Measurements from ENCODE around the gene CLCN4.

CLCN4 gene

DNA sequence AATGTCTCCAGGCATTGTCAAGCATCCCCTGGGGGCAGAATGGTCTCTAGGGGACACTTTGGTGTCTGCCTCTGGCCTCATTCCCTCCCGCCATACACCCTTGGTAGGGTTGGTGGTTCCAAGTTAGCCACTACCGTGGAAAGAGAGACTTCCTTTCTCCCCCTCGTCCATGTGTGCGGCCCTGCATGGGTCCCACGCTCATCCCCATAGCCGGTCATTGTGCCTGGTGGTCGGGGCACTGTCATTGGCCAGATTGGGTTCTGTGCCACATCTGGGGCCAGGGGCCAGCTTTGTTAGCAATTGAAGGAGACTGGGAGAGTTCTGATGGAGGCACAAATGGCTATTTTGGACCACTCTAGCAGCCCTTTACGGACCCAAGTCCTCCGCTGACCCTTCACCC lies 17.3 kb downstream of the CLCN4 start:
- H3K36me3 ChIP-seq (ENCODE audit: control insufficient read depth, insufficient read depth, low read length) = no peaks in the 10 kb centered on the region
- no peak overlapping the region for H3K9ac ChIP-seq (ENCODE audit: low read length)
- no peaks in the 10 kb centered on the region for H3K4me1 ChIP-seq (ENCODE audit: control insufficient read depth, insufficient read depth, low read length)
- no peak overlapping the region for H3K27ac ChIP-seq (ENCODE audit: low read depth, low read length)
- H3K4me3 ChIP-seq (ENCODE audit: low read length) = no peak overlapping the region
- peaks cover 3% of the 10 kb centered on the region for H3K27me3 ChIP-seq (ENCODE audit: control insufficient read depth, insufficient read depth, low read length)

DNA sequence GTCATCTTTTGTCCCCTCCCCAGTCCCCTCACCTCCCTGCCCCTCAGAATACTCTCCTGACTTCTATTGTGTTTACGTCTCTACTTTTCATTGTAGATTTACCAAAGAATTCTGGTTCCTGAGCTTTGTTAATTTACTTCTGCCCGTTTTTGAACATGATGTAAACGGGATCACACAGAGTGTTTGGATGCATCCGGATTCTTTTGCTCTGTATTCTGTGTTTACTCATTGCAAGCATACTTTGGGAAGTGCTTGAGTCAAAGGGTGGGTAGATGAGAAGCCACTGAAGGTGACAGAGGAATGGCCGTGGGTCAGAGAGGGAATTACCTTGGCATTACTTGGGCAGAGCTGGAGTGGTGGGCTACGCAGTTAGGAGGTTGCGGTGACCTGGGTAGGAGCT lies 18.0 kb downstream of the CLCN4 start:
- no peak overlapping the region for H3K9ac ChIP-seq (ENCODE audit: low read length)
- H3K36me3 ChIP-seq (ENCODE audit: control insufficient read depth, insufficient read depth, low read length) = no peaks in the 10 kb centered on the region
- H3K27me3 ChIP-seq (ENCODE audit: control insufficient read depth, insufficient read depth, low read length) = peaks cover 3% of the 10 kb centered on the region
- no peak overlapping the region for H3K27ac ChIP-seq (ENCODE audit: low read depth, low read length)
- H3K4me3 ChIP-seq (ENCODE audit: low read length) = no peak overlapping the region
- no peaks in the 10 kb centered on the region for H3K4me1 ChIP-seq (ENCODE audit: control insufficient read depth, insufficient read depth, low read length)

DNA sequence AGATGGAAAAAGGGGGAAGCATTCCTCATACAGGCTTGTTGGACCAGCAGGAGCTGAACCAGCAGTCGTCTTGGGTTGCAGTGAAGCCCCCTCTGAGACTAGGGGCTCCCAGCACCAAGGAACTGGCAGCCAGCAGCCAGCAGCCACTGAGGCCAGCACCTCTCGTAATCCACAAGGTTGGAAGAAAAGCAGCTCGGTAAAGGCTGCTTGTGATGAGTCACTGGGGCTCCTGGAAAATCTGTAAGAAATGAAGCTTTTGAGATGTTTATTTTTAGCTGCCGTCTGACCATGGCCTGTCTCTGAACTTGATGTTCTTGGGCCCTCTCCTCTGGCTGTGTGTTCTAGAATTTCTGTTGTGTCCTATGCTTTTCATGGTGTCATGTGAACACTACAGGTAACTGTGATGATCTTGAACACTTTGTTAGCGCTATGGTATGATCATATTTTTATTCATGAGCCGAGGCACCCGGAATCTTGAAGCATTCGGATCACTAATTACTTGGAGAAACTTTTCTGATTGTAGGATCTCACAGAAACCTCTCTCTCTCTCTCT lies 18.6 kb downstream of the CLCN4 start:
- peaks cover 3% of the 10 kb centered on the region for H3K27me3 ChIP-seq (ENCODE audit: control insufficient read depth, insufficient read depth, low read length)
- no peak overlapping the region for H3K4me3 ChIP-seq (ENCODE audit: low read length)
- H3K27ac ChIP-seq (ENCODE audit: low read depth, low read length) = no peak overlapping the region
- no peaks in the 10 kb centered on the region for H3K4me1 ChIP-seq (ENCODE audit: control insufficient read depth, insufficient read depth, low read length)
- no peaks in the 10 kb centered on the region for H3K36me3 ChIP-seq (ENCODE audit: control insufficient read depth, insufficient read depth, low read length)
- H3K9ac ChIP-seq (ENCODE audit: low read length) = no peak overlapping the region

DNA sequence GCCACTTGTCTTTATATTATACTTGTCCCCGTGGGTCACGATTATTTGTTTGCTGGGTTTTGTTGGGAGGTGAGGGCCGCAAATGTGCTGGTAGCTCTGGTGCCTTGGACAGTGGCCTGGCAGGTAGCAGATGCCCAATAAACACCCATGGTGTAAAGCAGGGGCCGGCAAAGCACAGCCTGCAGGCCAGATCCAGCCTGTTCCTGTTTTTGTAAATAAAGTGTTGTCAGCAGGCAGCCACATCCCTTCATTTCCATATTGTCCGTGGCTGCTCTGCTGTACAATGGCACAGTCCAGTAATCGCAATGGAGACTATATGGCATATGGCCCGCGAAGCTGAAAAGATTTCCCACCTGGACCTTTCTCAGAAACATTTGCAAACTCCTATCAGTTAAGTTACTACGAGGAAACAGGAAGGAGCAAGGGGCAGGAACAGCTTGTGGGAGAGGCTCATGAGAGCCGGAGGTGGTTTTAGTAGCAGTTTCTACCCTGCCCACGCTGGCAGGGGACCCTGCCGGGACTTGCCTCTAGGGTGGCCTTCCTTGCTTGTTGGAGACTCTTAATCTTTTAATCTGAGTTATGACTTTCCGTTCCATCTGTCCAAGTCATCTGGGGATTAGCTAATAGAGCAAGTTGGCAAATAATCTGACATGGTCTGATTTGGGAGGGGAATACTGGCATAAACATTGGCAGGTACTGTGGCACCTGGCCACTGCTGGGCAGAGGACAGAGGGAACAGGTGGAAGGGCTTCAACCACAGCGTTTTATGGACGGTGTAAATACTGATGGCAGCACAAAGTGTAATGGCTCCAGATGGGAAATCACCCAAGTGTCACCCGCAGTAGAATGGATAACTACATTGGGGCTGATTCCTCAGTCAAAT lies 19.6 kb downstream of the CLCN4 start:
- Histone ChIP-seq H3K27me3 (ENCODE audit: control insufficient read depth, insufficient read depth, low read length) (peaks cover 3% of the 10 kb centered on the region), H3K4me3 (ENCODE audit: low read length) (no peak overlapping the region), H3K36me3 (ENCODE audit: control insufficient read depth, insufficient read depth, low read length) (no peaks in the 10 kb centered on the region), H3K9ac (ENCODE audit: low read length) (no peak overlapping the region), H3K27ac (ENCODE audit: low read depth, low read length) (no peak overlapping the region), H3K4me1 (ENCODE audit: control insufficient read depth, insufficient read depth, low read length) (no peaks in the 10 kb centered on the region)

DNA sequence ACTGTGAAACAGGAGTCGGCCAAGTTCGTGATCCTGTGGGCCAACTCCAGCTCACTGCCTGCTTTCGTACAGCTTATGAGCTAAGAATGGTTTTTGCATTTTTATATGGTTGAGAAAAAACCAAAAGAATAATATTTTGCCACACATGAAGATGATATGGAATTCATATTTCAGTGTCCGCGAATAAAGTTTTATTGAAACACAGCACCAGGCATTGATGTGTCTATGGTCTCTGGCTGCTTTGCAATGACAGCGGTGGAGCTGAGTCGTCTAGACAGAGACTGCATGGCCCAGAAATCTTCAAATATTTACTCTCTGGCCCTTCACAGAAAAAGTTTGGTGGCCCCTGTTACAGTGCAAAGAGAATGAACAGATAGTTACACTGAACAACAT lies 20.2 kb downstream of the CLCN4 start:
- Histone ChIP-seq H3K4me1 (ENCODE audit: control insufficient read depth, insufficient read depth, low read length) (no peaks in the 10 kb centered on the region), H3K27ac (ENCODE audit: low read depth, low read length) (no peak overlapping the region), H3K36me3 (ENCODE audit: control insufficient read depth, insufficient read depth, low read length) (no peaks in the 10 kb centered on the region), H3K4me3 (ENCODE audit: low read length) (no peak overlapping the region), H3K27me3 (ENCODE audit: control insufficient read depth, insufficient read depth, low read length) (peaks cover 3% of the 10 kb centered on the region), H3K9ac (ENCODE audit: low read length) (no peak overlapping the region)

DNA sequence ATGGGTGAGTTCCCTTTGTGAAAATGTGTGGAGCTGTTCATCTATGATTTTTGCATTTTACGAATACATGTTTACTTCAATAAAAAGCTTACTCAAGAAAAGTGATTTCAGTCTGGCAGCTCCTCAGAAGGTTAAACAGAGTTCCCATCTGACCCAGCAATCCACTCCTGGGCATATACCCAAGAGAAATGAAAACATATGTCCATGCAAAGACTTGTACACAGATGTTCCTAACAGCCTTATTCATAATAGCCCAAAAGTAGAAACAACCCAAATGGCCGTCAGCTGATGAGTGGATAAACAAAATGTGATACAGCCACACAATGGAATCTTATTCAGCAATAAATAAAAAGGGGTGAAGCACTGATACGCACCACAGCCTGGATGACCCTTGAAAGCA lies 20.8 kb downstream of the CLCN4 start:
- peaks cover 3% of the 10 kb centered on the region for H3K27me3 ChIP-seq (ENCODE audit: control insufficient read depth, insufficient read depth, low read length)
- no peak overlapping the region for H3K4me3 ChIP-seq (ENCODE audit: low read length)
- H3K9ac ChIP-seq (ENCODE audit: low read length) = no peak overlapping the region
- no peak overlapping the region for H3K27ac ChIP-seq (ENCODE audit: low read depth, low read length)
- H3K36me3 ChIP-seq (ENCODE audit: control insufficient read depth, insufficient read depth, low read length) = no peaks in the 10 kb centered on the region
- H3K4me1 ChIP-seq (ENCODE audit: control insufficient read depth, insufficient read depth, low read length) = no peaks in the 10 kb centered on the region

DNA sequence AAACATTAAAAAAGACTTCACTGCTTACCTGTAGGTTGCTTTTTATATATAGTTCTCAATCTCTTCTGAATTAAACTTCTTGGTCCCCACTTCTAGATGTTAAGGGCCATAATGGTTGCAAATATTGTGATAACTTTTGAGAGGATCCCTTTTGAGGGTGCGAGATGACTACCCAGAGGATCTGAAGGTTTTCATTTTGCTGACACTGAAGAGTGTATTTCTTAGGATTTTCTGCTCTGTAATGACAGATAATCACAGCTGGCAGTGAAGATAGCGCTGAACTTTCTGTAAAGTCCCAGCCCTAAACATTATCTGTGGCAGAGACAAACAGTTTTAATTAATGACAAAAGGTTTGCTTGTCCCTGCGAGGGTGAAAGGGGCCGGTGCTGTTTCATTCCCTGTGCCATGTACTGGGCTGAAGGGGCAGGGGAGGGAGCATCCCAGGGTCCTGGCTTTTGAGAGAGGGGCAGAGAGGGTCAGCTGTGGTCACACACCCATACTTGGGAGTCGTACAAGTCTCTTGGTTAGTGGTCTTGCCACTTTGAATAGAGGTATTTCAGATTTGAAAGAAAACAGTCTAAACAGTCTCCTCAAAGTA lies 22.2 kb downstream of the CLCN4 start:
- H3K27me3 ChIP-seq (ENCODE audit: control insufficient read depth, insufficient read depth, low read length) = peaks cover 3% of the 10 kb centered on the region
- no peak overlapping the region for H3K4me3 ChIP-seq (ENCODE audit: low read length)
- no peaks in the 10 kb centered on the region for H3K36me3 ChIP-seq (ENCODE audit: control insufficient read depth, insufficient read depth, low read length)
- H3K27ac ChIP-seq (ENCODE audit: low read depth, low read length) = no peak overlapping the region
- H3K4me1 ChIP-seq (ENCODE audit: control insufficient read depth, insufficient read depth, low read length) = no peaks in the 10 kb centered on the region
- H3K9ac ChIP-seq (ENCODE audit: low read length) = no peak overlapping the region

DNA sequence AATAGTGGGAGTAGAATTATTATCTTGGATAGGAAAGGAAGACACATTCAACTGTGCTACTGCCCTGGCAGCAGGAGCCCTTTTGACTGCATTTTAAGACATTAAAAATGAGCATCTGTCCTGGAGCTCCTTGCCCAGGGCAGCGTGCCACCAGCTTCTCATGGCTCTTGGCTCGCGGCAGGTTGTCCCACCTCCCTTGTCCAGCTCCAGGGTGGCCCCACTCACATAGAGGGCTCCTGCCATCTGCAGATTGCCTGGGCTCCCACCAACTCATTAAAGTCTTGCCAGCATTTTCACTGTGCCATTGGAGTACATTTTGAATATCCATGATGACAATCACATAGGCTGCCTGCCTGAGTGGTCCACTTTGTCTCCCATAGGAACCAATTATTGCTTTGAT lies 27.0 kb downstream of the CLCN4 start:
- H3K9ac ChIP-seq (ENCODE audit: low read length) = no peak overlapping the region
- no peaks in the 10 kb centered on the region for H3K4me1 ChIP-seq (ENCODE audit: control insufficient read depth, insufficient read depth, low read length)
- no peak overlapping the region for H3K4me3 ChIP-seq (ENCODE audit: low read length)
- no peaks in the 10 kb centered on the region for H3K36me3 ChIP-seq (ENCODE audit: control insufficient read depth, insufficient read depth, low read length)
- no peak overlapping the region for H3K27ac ChIP-seq (ENCODE audit: low read depth, low read length)
- peaks cover 2% of the 10 kb centered on the region for H3K27me3 ChIP-seq (ENCODE audit: control insufficient read depth, insufficient read depth, low read length)

DNA sequence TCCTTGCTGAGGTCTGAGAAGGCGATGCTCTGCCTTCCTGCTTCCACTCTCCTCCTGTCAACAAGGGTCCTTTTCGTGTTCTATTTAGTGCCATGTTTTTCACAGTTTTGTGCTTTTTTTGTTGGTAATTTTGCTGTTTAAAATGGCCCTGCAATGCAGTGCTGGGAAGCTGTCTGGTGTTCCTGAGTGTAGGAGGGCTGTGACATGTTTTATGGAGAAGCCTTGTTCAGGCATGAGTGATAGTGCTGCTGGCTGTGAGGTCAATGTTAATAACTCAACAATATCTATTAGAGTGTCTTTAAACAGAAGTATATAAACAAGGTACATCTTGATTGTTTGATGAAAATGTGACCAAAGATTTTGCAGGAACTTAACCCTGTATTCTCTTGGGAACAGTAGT lies 27.6 kb downstream of the CLCN4 start:
- no peak overlapping the region for H3K9ac ChIP-seq (ENCODE audit: low read length)
- peaks cover 2% of the 10 kb centered on the region for H3K27me3 ChIP-seq (ENCODE audit: control insufficient read depth, insufficient read depth, low read length)
- H3K27ac ChIP-seq (ENCODE audit: low read depth, low read length) = no peak overlapping the region
- H3K4me3 ChIP-seq (ENCODE audit: low read length) = no peak overlapping the region
- no peaks in the 10 kb centered on the region for H3K4me1 ChIP-seq (ENCODE audit: control insufficient read depth, insufficient read depth, low read length)
- no peaks in the 10 kb centered on the region for H3K36me3 ChIP-seq (ENCODE audit: control insufficient read depth, insufficient read depth, low read length)

DNA sequence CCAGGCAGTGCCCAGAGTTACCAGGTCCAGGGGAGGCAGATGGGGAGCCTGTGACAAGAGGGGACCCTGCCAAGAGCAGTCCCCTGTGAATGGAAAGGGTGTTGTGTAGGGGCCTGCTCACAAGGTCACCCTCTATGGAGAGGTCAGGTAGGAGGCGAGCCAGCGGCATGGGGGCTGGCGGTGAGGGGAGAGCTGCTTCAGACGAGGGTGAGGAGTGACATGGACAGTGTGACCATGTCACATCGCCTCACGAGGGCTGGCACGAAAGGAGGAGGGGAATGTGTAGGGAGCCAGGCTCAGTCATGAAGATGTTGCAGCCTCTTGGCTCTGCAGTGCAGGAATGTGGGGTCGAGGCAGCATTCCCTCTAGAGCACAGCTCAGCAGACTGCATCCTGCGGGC lies 29.6 kb downstream of the CLCN4 start:
- H3K4me3 ChIP-seq (ENCODE audit: low read length) = no peak overlapping the region
- no peaks in the 10 kb centered on the region for H3K36me3 ChIP-seq (ENCODE audit: control insufficient read depth, insufficient read depth, low read length)
- H3K9ac ChIP-seq (ENCODE audit: low read length) = no peak overlapping the region
- H3K27me3 ChIP-seq (ENCODE audit: control insufficient read depth, insufficient read depth, low read length) = peaks cover 2% of the 10 kb centered on the region
- H3K4me1 ChIP-seq (ENCODE audit: control insufficient read depth, insufficient read depth, low read length) = no peaks in the 10 kb centered on the region
- H3K27ac ChIP-seq (ENCODE audit: low read depth, low read length) = no peak overlapping the region

DNA sequence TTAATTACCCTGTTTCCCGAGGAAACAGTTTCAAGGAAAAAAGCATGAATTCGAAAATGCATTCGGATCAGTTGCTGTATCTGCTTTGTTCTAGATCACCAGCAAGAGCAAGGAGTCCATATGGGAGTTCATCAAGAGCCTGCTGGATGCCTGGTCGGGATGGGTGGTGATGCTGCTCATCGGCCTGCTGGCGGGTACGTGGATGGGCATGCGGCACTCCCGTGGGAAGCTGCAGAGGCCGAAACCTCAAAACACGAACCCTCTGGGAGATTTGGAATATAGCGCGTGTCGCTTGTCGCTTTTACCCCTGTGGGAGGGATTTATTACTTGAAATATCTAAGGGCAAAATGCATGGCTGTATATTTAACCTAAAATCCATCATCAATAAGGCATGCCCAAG lies 30.6 kb downstream of the CLCN4 start:
- H3K27ac ChIP-seq (ENCODE audit: low read depth, low read length) = no peak overlapping the region
- no peak overlapping the region for H3K9ac ChIP-seq (ENCODE audit: low read length)
- no peaks in the 10 kb centered on the region for H3K4me1 ChIP-seq (ENCODE audit: control insufficient read depth, insufficient read depth, low read length)
- H3K27me3 ChIP-seq (ENCODE audit: control insufficient read depth, insufficient read depth, low read length) = peaks cover 2% of the 10 kb centered on the region
- no peak overlapping the region for H3K4me3 ChIP-seq (ENCODE audit: low read length)
- no peaks in the 10 kb centered on the region for H3K36me3 ChIP-seq (ENCODE audit: control insufficient read depth, insufficient read depth, low read length)

DNA sequence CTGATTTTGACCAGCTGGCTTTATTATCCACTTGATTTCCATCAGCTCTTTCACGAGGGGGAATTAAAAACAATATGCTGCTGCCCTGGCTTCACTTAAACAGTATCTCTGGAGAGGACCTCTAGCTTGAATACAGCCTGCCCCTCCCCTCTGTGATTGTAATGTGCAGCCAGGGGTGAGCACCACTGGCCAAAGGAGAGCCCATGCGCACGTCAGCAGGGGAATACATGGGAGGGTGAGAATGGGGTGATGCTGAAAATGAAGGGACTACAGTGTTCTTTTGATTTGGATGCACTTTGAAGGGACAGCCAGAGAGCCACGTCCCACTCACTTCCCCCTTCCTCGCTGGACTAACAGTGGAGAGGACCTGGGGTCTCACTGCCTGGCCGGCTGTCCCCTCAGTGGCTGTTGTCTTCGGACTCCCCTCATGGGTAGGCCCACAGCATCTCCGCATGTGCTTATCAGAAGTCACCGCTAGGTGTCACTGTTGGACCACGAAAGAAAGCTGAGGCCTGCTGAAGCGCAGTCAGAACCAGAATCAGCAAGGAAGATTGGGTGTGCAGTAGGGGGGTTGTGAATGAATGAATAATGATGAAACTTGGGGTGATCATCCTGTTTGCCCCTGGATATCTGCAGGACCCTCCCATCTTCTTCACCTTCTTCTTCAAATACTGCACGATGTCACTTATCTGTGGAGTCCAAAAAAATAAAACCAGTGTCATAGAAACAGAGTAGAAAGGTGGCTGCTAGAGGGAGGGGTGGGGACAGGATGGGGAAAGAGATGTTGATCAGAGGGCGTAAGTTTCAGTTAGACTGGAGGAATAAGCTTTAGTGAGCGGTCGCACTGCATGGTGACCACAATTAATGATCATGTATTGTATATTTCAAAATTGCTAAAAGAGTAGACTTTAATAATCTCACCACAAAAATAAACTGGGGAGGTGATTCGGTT lies 32.8 kb downstream of the CLCN4 start:
- no peak overlapping the region for H3K27ac ChIP-seq (ENCODE audit: low read depth, low read length)
- no peak overlapping the region for H3K9ac ChIP-seq (ENCODE audit: low read length)

More for the DNA sequence above, 32.8 kb downstream of the CLCN4 start:
- no peaks in the 10 kb centered on the region for H3K4me1 ChIP-seq (ENCODE audit: control insufficient read depth, insufficient read depth, low read length)
- H3K27me3 ChIP-seq (ENCODE audit: control insufficient read depth, insufficient read depth, low read length) = peaks cover 2% of the 10 kb centered on the region
- H3K36me3 ChIP-seq (ENCODE audit: control insufficient read depth, insufficient read depth, low read length) = no peaks in the 10 kb centered on the region
- no peak overlapping the region for H3K4me3 ChIP-seq (ENCODE audit: low read length)
